Stimulated activated CD8-positive, alpha-beta memory T cell treated with anti-CD3 and anti-CD28 coated beads, Interleukin-15, amount 100 ng/mL, for 4 hours (primary cell): ENCODE measurements around the gene TBC1D3B.
"Not testable (repeated sequence)": the region's sequence is repeated elsewhere in the genome, so short reads cannot be mapped to it uniquely, and the experiment has no call there.

Experiments
- DNase-seq, 2 donors: peaks; one replicate each; pipeline ENCODE4 v3.0.0-alpha.2; 2020; ENCODE audit warnings: low read depth in 2 of 2

The TBC1D3B gene

GRCh38 chr17:36181446-36182175, 5.2 kb upstream of the TBC1D3B start:
- not testable (repeated sequence) for DNase-seq

DNA sequence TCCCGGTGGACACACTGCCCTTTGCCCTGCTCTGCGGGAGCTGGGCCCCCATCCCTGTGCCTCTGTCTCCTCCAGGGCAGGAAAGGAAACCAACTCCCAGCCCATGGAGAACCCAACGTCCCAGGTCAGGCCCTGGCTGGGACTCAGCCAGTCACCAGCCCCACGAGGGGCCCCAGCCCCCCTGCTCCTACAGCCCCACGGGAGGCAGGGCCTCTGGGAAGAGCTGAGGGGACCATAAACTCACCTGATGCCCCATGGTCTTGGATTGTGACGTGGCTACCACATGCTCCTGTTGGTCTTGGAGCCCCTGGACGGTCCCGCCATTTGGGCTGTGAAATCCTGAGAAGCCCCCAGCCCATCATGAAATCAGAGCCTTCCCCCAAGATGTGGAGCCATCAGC, 7.6 kb downstream of the TBC1D3B start:
- not testable (repeated sequence) for DNase-seq

DNA sequence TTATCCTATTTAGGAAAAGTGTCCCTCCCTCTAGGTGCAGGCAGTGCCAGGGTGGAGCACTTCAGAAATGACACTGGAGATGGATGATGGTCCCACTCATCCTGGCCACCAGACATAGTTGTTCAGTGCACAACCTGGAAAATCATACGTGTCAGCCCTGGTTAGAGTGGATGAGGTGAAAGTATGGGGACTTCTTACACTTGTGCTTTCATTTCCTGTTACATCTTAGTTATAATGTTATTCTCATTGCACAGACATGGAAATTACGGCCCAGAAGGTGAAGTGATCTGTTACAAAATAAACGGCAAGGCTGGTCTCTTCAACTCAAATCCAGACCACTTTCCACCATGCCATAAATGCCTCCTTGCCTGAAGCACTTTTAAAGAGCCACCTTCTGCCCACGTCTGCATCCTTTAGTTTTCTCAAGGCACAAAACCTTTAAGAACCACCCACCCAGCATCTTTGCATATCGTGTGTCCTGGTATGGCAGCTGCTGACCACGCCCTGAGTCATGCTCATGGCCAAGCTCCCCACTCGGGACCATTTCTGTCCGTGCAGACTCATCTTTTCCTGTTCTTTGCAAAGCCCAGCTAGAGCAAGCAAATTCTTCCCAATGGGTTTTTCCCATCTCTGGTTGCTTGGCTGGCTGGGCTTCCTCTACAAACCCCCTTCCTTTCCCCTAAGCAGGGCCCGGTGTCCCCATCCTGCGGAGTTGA, 22.4 kb downstream of the TBC1D3B start:
- no peak for DNase-seq

- no peak for DNase-seq
These were observed 23.8 kb downstream of the TBC1D3B start for GRCh38 chr17:36152639-36153120.

DNA sequence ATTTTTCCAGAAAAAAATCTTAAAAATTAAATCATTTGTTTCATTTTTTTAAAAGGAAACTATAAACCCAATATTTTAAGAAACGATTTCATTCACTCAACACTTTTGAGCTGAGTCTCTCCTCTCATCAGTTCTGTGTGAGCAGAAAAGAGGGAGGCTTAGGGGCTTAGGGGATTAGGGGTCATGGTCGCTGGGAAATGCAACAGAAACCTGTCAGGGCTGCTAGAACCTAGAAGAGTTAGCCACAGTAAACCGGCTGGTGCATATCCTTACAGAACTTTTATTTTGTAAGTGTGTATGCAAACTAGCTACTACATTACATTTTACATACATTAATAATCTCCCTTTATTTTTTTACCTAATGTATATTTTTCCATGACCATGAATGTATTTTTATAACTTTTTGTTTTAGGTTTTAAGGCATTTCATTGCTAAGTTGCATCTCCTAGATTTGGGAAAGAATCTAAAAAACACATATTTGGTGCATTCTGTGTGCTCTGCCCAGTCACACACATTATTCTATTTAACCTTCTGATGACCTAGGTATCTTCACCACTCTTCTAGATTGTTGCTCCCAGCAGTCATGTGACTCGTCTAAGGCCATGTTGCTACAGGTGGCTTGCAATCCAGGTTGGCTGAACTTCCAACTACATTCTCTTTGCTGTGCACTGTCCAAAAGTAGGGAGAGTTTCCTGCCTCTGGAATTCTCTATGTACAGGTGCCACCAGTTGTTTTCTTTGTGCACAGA, 24.4 kb downstream of the TBC1D3B start:
- DNase-seq: no peak

DNA sequence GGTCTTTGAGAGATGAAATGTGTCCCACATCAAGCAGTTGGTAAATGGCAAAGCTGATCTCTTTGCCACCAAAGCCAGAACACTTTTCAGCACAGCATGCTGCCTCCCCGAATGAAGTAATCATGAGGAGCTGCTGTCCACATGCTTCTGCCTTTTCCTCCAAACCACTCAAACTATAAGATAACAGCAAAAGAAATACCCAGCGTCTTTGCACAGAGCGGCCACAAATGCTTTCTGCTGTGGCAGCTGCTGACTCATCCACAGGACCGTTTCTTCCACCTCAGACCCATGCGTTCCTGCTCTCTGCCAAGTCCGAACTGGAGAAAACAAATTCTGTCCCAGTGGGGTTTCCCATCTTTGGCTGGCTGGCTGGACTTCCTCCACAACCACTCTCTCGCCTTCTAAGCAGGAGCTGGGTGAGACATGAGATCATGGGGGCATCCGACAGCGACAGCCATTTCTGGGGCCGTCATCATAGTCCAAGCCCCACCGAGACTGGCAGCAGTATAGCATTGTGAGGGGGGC, 27.1 kb downstream of the TBC1D3B start:
- no peak for DNase-seq

- DNase-seq: peak; percentile 19 to 20
These were observed 27.7 kb downstream of the TBC1D3B start for GRCh38 chr17:36148559-36149295.

- no peak for DNase-seq
These were observed 28.8 kb downstream of the TBC1D3B start for GRCh38 chr17:36147601-36148000.

- DNase-seq: no peak
These were observed 31.3 kb downstream of the TBC1D3B start for GRCh38 chr17:36144981-36145729.

- DNase-seq: no peak
These were observed 32.4 kb downstream of the TBC1D3B start for GRCh38 chr17:36144014-36144413.

GRCh38 chr17:36142806-36143205, 33.6 kb downstream of the TBC1D3B start:
- DNase-seq: no peak

DNA sequence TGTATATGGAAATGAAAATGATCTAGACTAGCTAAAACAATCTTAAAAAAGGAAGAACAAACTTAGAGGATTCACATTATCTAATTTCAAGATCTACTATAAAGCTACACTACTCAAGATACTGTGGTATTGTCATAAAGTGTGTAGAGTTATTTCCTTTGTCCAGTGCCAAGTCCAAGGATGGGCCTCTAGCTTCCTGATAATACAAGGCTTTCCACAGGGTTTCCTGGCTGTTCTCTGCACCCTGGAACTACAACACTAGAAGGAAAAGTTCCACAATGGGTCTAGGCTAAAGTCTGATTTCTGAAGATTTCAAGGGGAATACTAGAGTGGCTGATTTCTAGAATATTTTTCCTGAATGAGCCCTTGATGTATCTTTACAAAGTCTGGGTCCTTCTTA, 34.2 kb downstream of the TBC1D3B start:
- no peak for DNase-seq

DNA sequence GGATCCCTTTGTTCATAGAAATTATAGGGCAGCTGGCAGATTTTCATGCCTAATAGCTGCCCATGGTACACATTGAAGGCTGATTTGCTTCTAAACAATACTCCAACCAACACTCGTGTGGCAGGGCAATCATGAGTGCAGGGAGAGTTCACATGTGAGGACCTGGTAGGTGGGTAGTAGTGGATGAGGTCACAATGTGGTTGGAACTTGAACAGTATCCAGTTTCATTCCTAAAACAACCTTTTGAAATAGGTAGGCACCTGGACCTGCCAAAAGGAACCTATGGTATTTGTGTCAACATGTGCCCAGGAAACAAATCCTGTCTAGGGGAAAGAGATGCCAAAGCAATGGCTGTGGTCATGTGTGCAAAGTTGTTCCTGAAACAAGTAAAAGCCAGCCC, 40.0 kb downstream of the TBC1D3B start:
- no peak for DNase-seq

DNA sequence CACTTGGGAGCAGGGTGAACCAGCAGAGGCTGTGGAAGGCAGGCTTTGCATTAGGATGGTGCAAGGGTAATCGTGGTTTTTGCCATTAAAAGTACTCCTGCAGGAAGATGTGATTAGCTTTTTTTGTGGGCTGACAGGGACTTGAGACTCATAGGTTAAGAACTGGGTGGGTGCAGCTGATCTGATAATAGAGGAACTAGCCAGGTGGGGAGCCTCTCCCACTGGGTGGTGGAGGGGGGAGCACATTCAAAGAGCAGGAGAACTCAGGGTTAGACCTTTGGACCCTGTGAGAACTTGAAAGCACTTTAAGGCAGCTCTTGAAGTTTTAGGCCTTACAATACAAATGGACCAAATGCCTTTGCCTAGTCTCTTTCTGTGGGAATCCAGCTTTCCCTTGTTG, 40.4 kb downstream of the TBC1D3B start:
- no peak for DNase-seq

DNA sequence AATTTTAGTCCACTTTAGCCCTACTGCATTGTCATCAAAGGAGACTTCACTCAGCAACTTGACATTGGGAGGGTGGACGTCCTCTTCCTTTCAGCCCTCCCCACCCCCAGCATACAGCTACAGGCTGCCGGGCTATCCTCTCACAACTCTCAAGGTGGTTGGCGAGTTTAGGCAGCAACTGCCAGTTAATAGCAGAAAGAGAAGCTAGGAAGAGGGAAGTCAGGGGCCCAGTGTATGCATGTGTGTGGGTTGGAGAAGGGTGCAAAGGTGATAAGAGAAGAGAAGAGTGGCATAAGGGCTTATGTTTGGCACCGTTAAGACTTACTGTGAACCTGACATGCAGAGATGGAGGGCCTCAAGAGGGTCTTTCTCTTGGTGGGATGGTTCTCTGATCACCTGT, 41.0 kb downstream of the TBC1D3B start:
- DNase-seq: no peak

DNA sequence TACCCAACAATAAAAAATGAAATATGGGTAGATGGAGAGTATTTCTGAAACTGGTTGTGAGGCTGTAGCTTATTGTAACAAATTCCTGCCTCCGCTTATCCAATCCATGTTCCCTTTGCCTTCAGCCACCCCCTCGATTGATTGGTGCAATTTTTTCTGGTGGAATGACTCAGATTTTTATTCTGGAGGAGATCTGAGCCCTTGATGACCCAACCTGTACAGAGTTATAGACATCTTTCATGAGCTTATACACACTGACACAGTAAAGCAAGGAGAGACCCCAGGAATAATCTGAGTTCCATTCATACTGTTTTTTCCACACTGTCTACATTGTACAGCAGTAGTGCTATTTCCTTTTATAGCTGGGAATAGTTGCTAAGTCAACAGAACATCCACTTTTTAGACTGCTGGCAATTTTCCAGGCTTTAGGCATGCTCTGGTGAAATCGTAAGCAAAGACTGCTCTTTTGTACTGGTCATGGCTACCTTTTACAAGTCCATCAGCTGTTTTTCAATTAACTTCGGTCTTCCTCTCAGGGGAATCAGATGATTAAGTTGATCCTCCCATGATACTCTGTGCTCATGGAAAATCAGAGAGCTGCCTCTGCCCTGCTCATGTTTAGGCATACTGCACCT, 42.7 kb downstream of the TBC1D3B start:
- no peak for DNase-seq

DNA sequence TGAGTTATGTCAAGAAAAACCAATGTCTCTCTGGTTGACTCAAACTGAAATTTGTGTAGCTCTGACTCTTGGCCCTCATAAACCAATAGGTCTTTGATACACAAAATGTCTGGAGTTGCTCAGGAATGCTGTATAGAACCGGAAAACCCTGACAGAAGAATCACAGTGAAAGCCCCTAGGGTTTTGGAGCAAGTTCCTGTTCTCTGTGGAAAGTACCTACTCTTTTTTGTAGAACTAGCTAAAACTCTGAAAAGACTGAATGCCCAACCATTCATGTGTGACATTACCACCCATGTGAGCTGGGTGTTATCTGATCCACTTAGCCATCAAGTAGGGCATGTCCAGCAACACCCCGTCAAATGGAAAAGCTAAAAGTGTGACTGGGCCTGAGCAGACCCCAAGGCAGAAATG, 44.0 kb downstream of the TBC1D3B start:
- DNase-seq: no peak

GRCh38 chr17:36131931-36132330, 44.5 kb downstream of the TBC1D3B start:
- no peak for DNase-seq

- DNase-seq: no peak
These were observed 45.0 kb downstream of the TBC1D3B start for GRCh38 chr17:36131421-36131820.

DNA sequence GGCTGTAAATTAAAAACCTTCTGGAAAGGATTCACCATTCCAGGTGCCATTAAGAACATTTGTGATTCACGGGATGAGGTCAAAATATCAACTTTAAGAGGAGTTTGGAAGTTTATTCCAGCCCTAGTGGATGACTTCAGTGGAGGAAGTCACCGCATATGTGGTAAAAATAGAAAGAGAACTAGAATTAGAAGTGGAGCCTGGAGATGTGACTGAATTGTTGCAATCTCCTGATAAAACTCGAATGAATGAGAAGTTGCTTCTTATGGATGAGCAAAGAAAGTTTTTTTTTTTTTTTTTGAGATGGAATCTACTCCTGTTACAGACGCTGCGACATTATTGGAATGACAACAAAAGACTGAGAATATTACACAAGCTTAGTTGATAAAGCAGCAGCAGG, 46.1 kb downstream of the TBC1D3B start:
- no peak for DNase-seq
